HepG2 (cell line): ENCODE data around the gene CDX1. TPM values are rescaled to one million over a fixed set of nuclear protein-coding genes. Genes with fewer than 3 reads are reported as not detected.

Experiments used
- ATAC-seq: fragments of 200-7000 bp; cut with Tn5 transposase; 3 replicates; pipeline ENCODE4 v1.9.1; 2020; ENCODE audit warnings: mild to moderate bottlenecking, moderate library complexity
- BruUV-seq: library from RNA; stranded (reverse); fragments of 400-500 nt; replicated peaks from 2 replicates; lab custom pipeline; 2021; lab: Mats Ljungman, UMichigan
- CTCF ChIA-PET: fragments of 300-600 bp; formaldehyde crosslinking; extraction: SDS; loops from one replicate; lab custom pipeline; 2021; ENCODE audit warnings: low total read pairs, inconsistent platforms, low intra/inter-chr PET ratio; lab: Yijun Ruan, JAX
- POLR2A ChIA-PET: fragments of 350-600 bp; sonication (Branson Sonifier 250); formaldehyde crosslinking; loops from one replicate; lab custom pipeline; 2020; ENCODE audit warnings: antibody characterized with exemption, inconsistent platforms; lab: Yijun Ruan, JAX
- DNase-seq: peaks from one replicate; pipeline ENCODE4 v3.0.0-alpha.2; 2015; ENCODE audit warnings: low spot score
- FAIRE-seq: peaks from 3 replicates; lab custom pipeline; 2011; peaks lifted over from hg19 to GRCh38; lab: Jason Lieb, UNC
- H2AFZ ChIP-seq: one replicate; pipeline ENCODE4 v1.6.1; 2011; ENCODE audit warnings: low read length, inconsistent platforms
- H3K27ac ChIP-seq: fragments of 300-600 bp; 3 replicates; pipeline ENCODE4 v1.8.0; 2011; ENCODE audit warnings: mixed run types, mild to moderate bottlenecking, mixed read lengths, low read length, inconsistent platforms; ENCODE audit not compliant: insufficient read depth; ENCODE audit errors: extremely low read length
- H3K27me3 ChIP-seq, 2 experiments: fragments of 200-600 bp in 1 of 2; 2 replicates in 1 of 2; 3 replicates in 1 of 2; pipeline versions ENCODE4 v1.6.0 to v1.8.0; 2011; ENCODE audit warnings: low read length in 2 of 2, mild to moderate bottlenecking in 2 of 2, moderate library complexity in 2 of 2, inconsistent platforms in 1 of 2; ENCODE audit not compliant: insufficient read depth in 2 of 2, control insufficient read depth in 1 of 2
- H3K36me3 ChIP-seq, 2 experiments: fragments of 200-600 bp in 1 of 2; replicated peaks in 1 of 2; 2 replicates in 1 of 2; 3 replicates in 1 of 2; pipeline versions ENCODE4 v1.5.1 to v1.8.0; 2011; ENCODE audit warnings: low read length in 2 of 2, inconsistent platforms in 1 of 2; ENCODE audit not compliant: insufficient read depth in 2 of 2, control insufficient read depth in 1 of 2
- H3K4me1 ChIP-seq: 2 replicates; pipeline ENCODE4 v1.5.1; 2012; ENCODE audit warnings: low read length, inconsistent platforms; ENCODE audit not compliant: insufficient read depth
- H3K4me2 ChIP-seq: 2 replicates; pipeline ENCODE4 v1.6.0; 2011; ENCODE audit warnings: low read depth, low read length, inconsistent platforms
- H3K4me3 ChIP-seq, 3 experiments: fragments of 200-600 bp in 1 of 3; sonication (generic), shearing (Covaris generic) in 1 of 3; replicated peaks in 1 of 3; 2 replicates each; pipeline ENCODE4 v1.5.1; 2011 to 2016; ENCODE audit warnings: low read length in 3 of 3, inconsistent platforms in 2 of 3, low read depth in 2 of 3, mild to moderate bottlenecking in 2 of 3, control low read depth in 1 of 3, mixed read lengths in 1 of 3; ENCODE audit not compliant: insufficient read depth in 1 of 3
- H3K79me2 ChIP-seq: one replicate; pipeline ENCODE4 v1.6.1; 2011; ENCODE audit warnings: low read length, inconsistent platforms; ENCODE audit not compliant: insufficient read depth
- H3K9ac ChIP-seq: 2 replicates; pipeline ENCODE4 v1.6.0; 2011; ENCODE audit warnings: mild to moderate bottlenecking, low read depth, low read length, inconsistent platforms; ENCODE audit not compliant: insufficient read depth
- H3K9me3 ChIP-seq: 2 replicates; pipeline ENCODE4 v1.5.1; 2012; ENCODE audit warnings: mild to moderate bottlenecking, low read length
- H4K20me1 ChIP-seq: 2 replicates; pipeline ENCODE4 v1.6.0; 2011; ENCODE audit warnings: inconsistent platforms, mild to moderate bottlenecking, low read length, moderate library complexity; ENCODE audit not compliant: insufficient read depth
- EZH2 ChIP-seq: conservative IDR thresholded peaks from 2 replicates; pipeline ENCODE4 v1.6.1; 2012; ENCODE audit warnings: mild to moderate bottlenecking, low read depth, low read length, moderate library complexity
- KLF12 ChIP-seq: sonication (generic); formaldehyde crosslinking; IDR thresholded peaks from 2 replicates; pipeline ENCODE4 v1.4.0; 2020; ENCODE audit warnings: missing genetic modification reagents, borderline replicate concordance
- MTF1 ChIP-seq: sonication (generic); formaldehyde crosslinking; IDR thresholded peaks from 2 replicates; pipeline ENCODE4 v1.5.0; 2020; ENCODE audit warnings: missing genetic modification reagents
- NFAT5 ChIP-seq: sonication (generic); formaldehyde crosslinking; IDR thresholded peaks from 2 replicates; pipeline ENCODE4 v1.4.0; 2020; ENCODE audit warnings: missing genetic modification reagents
- PHB2 ChIP-seq: fragments of 450-650 bp; IDR thresholded peaks from 2 replicates; pipeline ENCODE4 v1.6.1; 2018; ENCODE audit not compliant: partially characterized antibody
- YEATS2 ChIP-seq: sonication (generic); formaldehyde crosslinking; IDR thresholded peaks from 2 replicates; pipeline ENCODE4 v1.4.0; 2020; ENCODE audit warnings: missing genetic modification reagents, borderline replicate concordance
- ZNF124 ChIP-seq: sonication (generic); formaldehyde crosslinking; IDR thresholded peaks from 2 replicates; pipeline ENCODE4 v1.4.0; 2020; ENCODE audit warnings: missing genetic modification reagents
- ZNF615 ChIP-seq: sonication (generic); formaldehyde crosslinking; IDR thresholded peaks from 2 replicates; pipeline ENCODE4 v1.5.0; 2020; ENCODE audit warnings: mild to moderate bottlenecking, missing genetic modification reagents, borderline replicate concordance
- WGBS: methylation state at CpG from one replicate; pipeline ENCODE4 v1.1.6; 2017; ENCODE audit warnings: low lambda C conversion rate; 5-methylcytosine and 5-hydroxymethylcytosine counted together
- in situ Hi-C: cut with HindIII; loops from 2 replicates; pipeline ENCODE4 v1.10.0; 2017; ENCODE audit warnings: low pct_unique_long_range_greater_than_20kb; ENCODE audit not compliant: extremely low pct_ligation_motif_present
- intact Hi-C: fragments of 100-400 bp; cut with micrococcal nuclease; formaldehyde crosslinking; loops from one replicate; pipeline ENCODE4 v1.10.0; 2022; ENCODE audit not compliant: unreplicated experiment
- polyA plus RNA-seq, 8 experiments: library from polyadenylated mRNA; depleted of rRNA in 3 of 8; stranded (reverse) in 7 of 8; unstranded in 1 of 8; fragments of >200 nt; fragmentation: Illumina TruSeq in 4 of 8; extraction: Trizol in 4 of 8; gene quantifications; 2 replicates each; pipeline versions ENCODE4 v1.2.1 to v1.2.3, GENCODE V29; 2011 to 2016; ENCODE audit warnings: low read depth in 4 of 8, missing spikeins in 1 of 8, mixed read lengths in 1 of 8; ENCODE audit not compliant: insufficient read depth in 1 of 8
- total RNA-seq, 5 experiments: library from RNA; depleted of rRNA; stranded (reverse); fragments of >200 nt; fragmentation: Illumina TruSeq; extraction: Trizol; gene quantifications; 2 replicates each; pipeline ENCODE4 v1.2.3, GENCODE V29; 2016; ENCODE audit warnings: low read depth in 1 of 5

Gene CDX1
- total and polyA plus RNA-seq, 2 of the 13 experiments (the other 11 are each of a cell fraction or from before 2014, with no cell fraction given): not detected

DNA sequence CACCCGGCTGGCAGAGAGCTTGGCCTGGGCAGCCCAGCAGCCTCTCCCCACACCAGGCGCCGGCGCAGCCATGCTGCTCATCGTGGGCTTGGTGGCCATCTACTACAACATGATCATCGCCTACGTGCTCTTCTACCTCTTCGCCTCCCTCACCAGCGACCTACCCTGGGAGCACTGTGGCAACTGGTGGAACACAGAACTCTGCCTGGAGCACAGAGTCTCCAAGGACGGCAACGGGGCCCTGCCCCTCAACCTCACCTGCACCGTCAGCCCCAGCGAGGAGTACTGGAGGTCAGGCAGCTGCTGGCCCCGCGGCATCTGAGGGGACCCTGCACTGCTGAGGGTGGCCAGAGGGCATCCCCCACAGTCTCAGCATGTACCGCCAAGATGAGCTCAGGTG lies 30.4 kb downstream of the CDX1 start:
- no peak overlapping the region for H3K4me2 ChIP-seq
- no peak overlapping the region for H3K9ac ChIP-seq
- H3K36me3 ChIP-seq: no peaks in the 10 kb centered on the region
- CTCF ChIA-PET: no interaction called here
- H4K20me1 ChIP-seq: no peaks in the 10 kb centered on the region
- H3K79me2 ChIP-seq: no peaks in the 10 kb centered on the region
- H3K27ac ChIP-seq: no peak overlapping the region
- H3K4me3 ChIP-seq: no peak overlapping the region
- peaks cover 2 to 36% of the 10 kb centered on the region in 2 experiments; a peak in 4 of 5 replicates for H3K27me3 ChIP-seq
- in situ Hi-C loops (no loop called here), intact Hi-C loops (no loop called here)
- ATAC-seq (no peak), FAIRE-seq (no peak), DNase-seq (no peak)
- TF ChIP-seq KLF12 (CRISPR knock-in tag) (no peak), NFAT5 (CRISPR knock-in tag) (no peak), YEATS2 (no peak), ZNF124 (CRISPR knock-in tag) (no peak), MTF1 (no peak), PHB2 (no peak), ZNF615 (CRISPR knock-in tag) (no peak), EZH2 (no peak)
- POLR2A ChIA-PET: no interaction called here
- H2AFZ ChIP-seq: no peak overlapping the region
- H3K9me3 ChIP-seq: no peaks in the 10 kb centered on the region
- H3K4me1 ChIP-seq: no peaks in the 10 kb centered on the region
- no TSS peak for BruUV-seq
- 58% methylated on average over 11 of the region's 16 CpGs for WGBS
